ENCODE results near the gene TMEM175.

- TF ChIP-seq GATA3 (IDR thresholded peaks at IDR 0.05; ENCODE audit: low read depth, low read length) (no peak), GATA2 (IDR thresholded peaks at IDR 0.05; ENCODE audit: low read depth, low read length) (no peak)
These were observed 36.0 kb downstream of the TMEM175 start for GRCh38 chr4:968221-968620.

Measured in SH-SY5Y (cell line).